SK-N-MC (cell line): ENCODE measurements around the gene GRAMD4.
"Not testable (repeated sequence)": the region's sequence is repeated elsewhere in the genome, so short reads cannot be mapped to it uniquely, and the experiment has no call there.

Source experiments
- DNase-seq: peaks from one replicate; pipeline ENCODE4 v3.0.0-alpha.2; 2011; ENCODE audit warnings: low read depth, low spot score
- H3K27ac ChIP-seq: fragments of 200-600 bp; sonication (generic); 2 replicates; pipeline ENCODE4 v1.5.1; 2016; ENCODE audit warnings: mixed run types
- H3K36me3 ChIP-seq: fragments of 200-600 bp; sonication (generic); 2 replicates; pipeline ENCODE4 v1.6.1; 2017; ENCODE audit warnings: antibody characterized with exemption, low read length, mixed read lengths; ENCODE audit not compliant: insufficient read depth
- H3K4me3 ChIP-seq: fragments of 200-600 bp; sonication (generic); 2 replicates; pipeline ENCODE4 v1.5.1; 2016
- H3K9ac ChIP-seq: fragments of 200-600 bp; sonication (generic); 2 replicates; pipeline ENCODE4 v1.8.0; 2017; ENCODE audit warnings: mixed run types, mixed read lengths; ENCODE audit not compliant: insufficient read length
- H3K9me3 ChIP-seq: fragments of 200-600 bp; sonication (generic); 2 replicates; pipeline ENCODE4 v1.6.1; 2017; ENCODE audit warnings: low read depth, mild to moderate bottlenecking, antibody characterized with exemption, low read length, moderate library complexity, mixed read lengths
- EZH2 ChIP-seq: fragments of 200-600 bp; sonication (generic); IDR thresholded peaks from one replicate; pipeline ENCODE4 v1.6.1; 2017; ENCODE audit warnings: antibody characterized with exemption
- FOXP2 ChIP-seq: optimal IDR thresholded peaks from 2 replicates; pipeline ENCODE3; 2011; ENCODE audit warnings: mild to moderate bottlenecking, moderate library complexity; ENCODE audit not compliant: insufficient read depth; ENCODE audit errors: extremely low read length, control extremely low read depth
- POLR2AphosphoS5 ChIP-seq: IDR thresholded peaks from 2 replicates; pipeline ENCODE4 v1.6.1; 2012; ENCODE audit warnings: mild to moderate bottlenecking, low read depth, low read length, borderline replicate concordance

Gene GRAMD4

GRCh38 chr22:46627806-46628482 is 7.8 kb downstream of the GRAMD4 start:
- TF ChIP-seq POLR2AphosphoS5 (no peak), EZH2 (no peak), FOXP2 (no peak)
- no peaks in the 10 kb centered on the region for H3K36me3 ChIP-seq

GRCh38 chr22:46628756-46629155 is 8.6 kb downstream of the GRAMD4 start:
- Histone ChIP-seq H3K36me3 (no peaks in the 10 kb centered on the region), H3K9me3 (no peaks in the 10 kb centered on the region), H3K4me3 (no peak overlapping the region), H3K27ac (no peak overlapping the region), H3K9ac (no peak overlapping the region)
- TF ChIP-seq POLR2AphosphoS5 (no peak), FOXP2 (no peak), EZH2 (no peak)
- no peak for DNase-seq

More at GRCh38 chr22:46627806-46628482, 7.8 kb downstream of the GRAMD4 start:
- Histone ChIP-seq H3K9ac (no peak overlapping the region), H3K4me3 (no peak overlapping the region), H3K9me3 (no peaks in the 10 kb centered on the region), H3K27ac (no peak overlapping the region)
- no peak for DNase-seq

- DNase-seq, result no peak
- H3K9ac ChIP-seq, result no peak overlapping the region
- H3K36me3 ChIP-seq, result no peaks in the 10 kb centered on the region
- TF ChIP-seq FOXP2 (no peak), POLR2AphosphoS5 (no peak)
- no peaks in the 10 kb centered on the region for H3K9me3 ChIP-seq
- no peak overlapping the region for H3K4me3 ChIP-seq
- no peak overlapping the region for H3K27ac ChIP-seq
Observed at GRCh38 chr22:46629291-46629690, 9.1 kb downstream of the GRAMD4 start.

GRCh38 chr22:46631113-46631512 is 10.9 kb downstream of the GRAMD4 start:
- H3K27ac ChIP-seq, result no peak overlapping the region
- no peak overlapping the region for H3K4me3 ChIP-seq
- TF ChIP-seq EZH2, result no peak
- TF ChIP-seq FOXP2, result no peak
- no peak for TF ChIP-seq POLR2AphosphoS5
- no peaks in the 10 kb centered on the region for H3K36me3 ChIP-seq
- DNase-seq, result no peak
- H3K9me3 ChIP-seq, result no peaks in the 10 kb centered on the region
- H3K9ac ChIP-seq, result no peak overlapping the region

- Histone ChIP-seq H3K9ac (no peak overlapping the region), H3K4me3 (no peak overlapping the region), H3K36me3 (no peaks in the 10 kb centered on the region), H3K27ac (no peak overlapping the region), H3K9me3 (no peaks in the 10 kb centered on the region)
- TF ChIP-seq FOXP2 (no peak), EZH2 (no peak)
- DNase-seq, result no peak
Observed at GRCh38 chr22:46632646-46633249, 12.6 kb downstream of the GRAMD4 start.

GRCh38 chr22:46633334-46633890 is 13.2 kb downstream of the GRAMD4 start:
- Histone ChIP-seq H3K27ac (no peak overlapping the region), H3K9ac (no peak overlapping the region), H3K36me3 (no peaks in the 10 kb centered on the region)

GRCh38 chr22:46634011-46634699 is 14.0 kb downstream of the GRAMD4 start:
- TF ChIP-seq FOXP2, result no peak
- TF ChIP-seq EZH2, result no peak
- no peak for TF ChIP-seq POLR2AphosphoS5
- H3K36me3 ChIP-seq, result no peaks in the 10 kb centered on the region
- H3K9me3 ChIP-seq, result no peaks in the 10 kb centered on the region
- H3K27ac ChIP-seq, result no peak overlapping the region
- no peak for DNase-seq
- no peak overlapping the region for H3K4me3 ChIP-seq
- no peak overlapping the region for H3K9ac ChIP-seq

More at GRCh38 chr22:46633334-46633890, 13.2 kb downstream of the GRAMD4 start:
- TF ChIP-seq POLR2AphosphoS5 (no peak), FOXP2 (no peak), EZH2 (no peak)
- no peaks in the 10 kb centered on the region for H3K9me3 ChIP-seq
- no peak for DNase-seq
- no peak overlapping the region for H3K4me3 ChIP-seq

- not testable (repeated sequence) for H3K36me3 ChIP-seq, H3K9ac ChIP-seq, H3K27ac ChIP-seq, DNase-seq, H3K9me3 ChIP-seq, H3K4me3 ChIP-seq
Observed at GRCh38 chr22:46634973-46635685, 14.9 kb downstream of the GRAMD4 start.
